ENCODE measurements around the gene YLPM1.
A peak's percentile ranks its signal among the peaks of the same experiment; 100 is the strongest.

YLPM1 gene

DNA sequence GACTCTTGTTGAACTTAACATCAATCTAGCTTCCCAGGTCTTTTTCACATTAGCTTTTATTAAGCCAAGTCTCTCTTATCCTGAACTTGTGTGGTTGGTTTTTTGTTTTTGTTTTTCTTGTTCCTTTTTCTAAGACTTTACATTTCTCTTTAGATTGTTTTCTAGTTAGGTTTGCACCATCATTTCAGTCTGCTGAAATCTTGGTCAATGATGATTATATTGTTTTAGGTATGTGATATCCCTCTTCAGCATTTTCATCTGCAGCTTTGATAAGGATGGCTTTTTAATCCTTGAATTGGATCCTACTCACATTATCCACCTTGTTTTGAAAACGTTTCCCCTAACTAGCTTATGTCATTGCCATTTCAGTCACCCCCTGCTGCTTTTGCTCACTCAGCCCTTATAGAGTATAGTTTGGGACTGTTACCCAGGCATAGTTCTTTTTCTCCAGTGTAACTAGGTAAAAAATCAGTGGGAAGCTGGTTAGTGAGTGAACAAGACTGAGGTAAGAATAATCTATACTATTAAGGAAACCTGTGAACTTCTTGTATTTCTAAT, 22.0 kb downstream of the YLPM1 start:
- no peak for DNase-seq

DNA sequence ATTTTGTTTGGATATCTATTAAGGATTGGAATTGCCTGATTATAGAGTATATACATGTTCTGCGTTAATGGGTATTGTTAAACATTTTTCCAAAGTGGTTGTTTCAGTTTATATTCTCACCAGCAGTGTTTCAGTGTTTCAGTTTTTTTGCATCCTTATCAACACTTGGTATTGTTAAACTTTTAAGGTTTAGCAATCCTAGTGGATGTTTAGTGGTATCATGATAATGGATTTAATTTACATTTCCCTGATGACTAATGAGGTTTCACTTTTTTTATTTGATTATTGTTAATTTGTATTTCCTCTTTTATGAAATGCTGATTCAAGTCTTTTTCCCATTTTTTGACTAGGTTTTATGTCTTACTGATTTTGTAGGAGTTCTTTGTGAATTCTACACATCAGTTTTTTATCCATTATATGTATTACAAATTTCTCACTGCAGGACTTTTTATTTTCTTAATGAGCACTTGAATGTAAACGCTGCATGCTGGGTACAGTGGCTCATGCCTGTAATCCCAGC, 23.7 kb downstream of the YLPM1 start:
- DNase-seq, result no peak

DNA sequence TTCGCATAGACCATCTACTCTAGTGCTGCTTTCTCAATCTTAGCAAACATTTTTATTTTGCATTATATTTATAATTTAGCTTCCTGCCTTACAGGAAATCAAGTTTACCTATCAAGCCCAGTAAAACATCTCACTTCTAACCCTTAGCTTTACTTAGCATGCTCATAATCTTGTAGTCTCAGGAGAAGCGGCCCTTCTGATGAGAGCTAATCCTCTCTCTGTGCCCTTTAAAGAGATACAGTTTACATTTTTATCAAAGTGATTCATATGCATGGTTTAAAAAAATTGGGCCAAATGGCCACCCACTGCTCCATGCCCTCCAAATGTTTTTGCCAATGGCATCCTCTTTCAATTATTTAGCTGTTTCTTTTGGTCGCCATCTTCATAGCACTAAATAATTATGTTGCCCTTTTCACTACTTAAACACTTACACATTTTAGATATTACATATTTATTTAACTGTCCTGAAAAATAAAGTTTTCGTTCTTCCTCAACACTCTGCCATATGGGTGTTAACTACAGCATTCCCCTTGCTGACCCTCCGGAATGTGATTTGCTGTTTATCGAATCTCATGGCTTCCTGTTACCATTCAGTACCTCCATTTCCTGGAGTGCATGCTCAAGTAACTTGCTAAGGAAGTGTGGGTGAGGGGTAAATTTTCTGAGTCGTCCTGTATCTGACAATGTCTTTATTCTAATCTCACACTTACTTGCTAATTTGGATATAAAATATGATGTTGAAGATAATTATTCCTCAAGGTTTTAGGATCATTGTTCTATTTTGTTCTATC, 29.3 kb downstream of the YLPM1 start:
- DNase-seq, result no peak

DNA sequence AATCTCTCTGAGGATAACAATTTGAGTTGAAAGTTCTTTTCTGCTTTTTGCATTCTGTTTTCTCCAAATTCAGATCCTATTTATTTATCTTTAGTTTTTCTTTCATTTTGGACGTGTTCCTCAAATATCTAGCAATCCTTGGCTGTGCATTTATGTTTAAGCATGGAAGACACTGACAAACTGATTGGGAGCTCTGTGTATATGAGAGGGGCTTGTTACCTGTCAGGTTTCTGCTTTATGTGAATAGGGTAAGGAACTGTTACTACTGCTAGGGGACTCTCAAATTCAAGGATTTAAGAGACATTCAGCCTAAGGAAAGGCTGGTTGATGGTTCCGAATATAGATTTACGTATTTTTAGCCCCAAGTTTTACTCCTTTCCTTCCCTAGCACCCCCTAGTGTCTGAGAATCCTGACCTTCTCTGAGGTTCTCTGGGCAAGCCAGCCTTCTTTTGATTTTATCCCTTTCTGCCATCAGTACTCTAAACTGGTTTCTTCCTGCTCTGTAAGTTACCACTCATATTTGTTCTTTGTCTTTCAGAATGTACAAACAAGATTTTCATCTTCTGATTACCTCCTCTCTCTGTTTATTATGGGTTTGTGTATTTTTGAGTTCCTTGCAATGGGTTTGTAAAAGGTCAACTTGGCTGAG, 30.5 kb downstream of the YLPM1 start:
- DNase-seq, result no peak

DNA sequence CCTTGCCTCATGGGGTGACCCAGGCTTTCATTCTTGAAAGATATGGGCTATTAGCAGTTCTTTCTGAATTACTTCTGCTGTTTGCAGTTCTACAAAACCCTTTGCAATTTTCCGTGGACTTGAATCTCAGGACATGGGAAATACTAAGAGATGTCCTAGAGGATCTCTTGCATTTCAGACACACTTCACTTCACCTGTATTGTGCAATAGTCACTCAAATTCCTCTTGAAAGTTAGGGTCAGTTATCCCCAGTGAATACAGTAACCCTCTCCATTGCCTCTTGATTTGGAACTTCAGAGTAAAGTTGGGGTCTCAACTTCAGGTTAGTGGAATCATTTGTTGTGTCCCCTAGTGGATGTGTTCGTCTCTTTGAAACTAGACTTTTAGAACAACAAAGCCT, 31.8 kb downstream of the YLPM1 start:
- no peak for DNase-seq

DNA sequence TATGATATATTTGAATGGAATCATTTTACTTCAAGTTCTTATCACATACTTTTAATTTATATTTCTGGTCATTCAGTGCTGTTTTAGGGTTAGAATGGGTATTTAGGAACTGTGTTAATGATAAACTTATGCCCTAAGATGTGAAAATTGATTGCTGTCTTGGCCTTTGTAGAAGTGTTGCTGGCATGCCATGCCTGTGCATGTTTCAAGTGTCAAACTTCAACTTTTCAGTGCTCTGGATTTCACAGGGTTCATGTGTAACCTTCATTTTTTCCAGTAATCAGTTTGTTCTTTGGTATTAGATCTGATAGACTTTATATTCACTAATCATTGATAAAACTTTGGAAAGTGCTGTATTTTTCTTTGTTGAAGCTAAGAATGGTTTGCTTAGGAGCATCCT, 36.6 kb downstream of the YLPM1 start:
- no peak for DNase-seq

DNA sequence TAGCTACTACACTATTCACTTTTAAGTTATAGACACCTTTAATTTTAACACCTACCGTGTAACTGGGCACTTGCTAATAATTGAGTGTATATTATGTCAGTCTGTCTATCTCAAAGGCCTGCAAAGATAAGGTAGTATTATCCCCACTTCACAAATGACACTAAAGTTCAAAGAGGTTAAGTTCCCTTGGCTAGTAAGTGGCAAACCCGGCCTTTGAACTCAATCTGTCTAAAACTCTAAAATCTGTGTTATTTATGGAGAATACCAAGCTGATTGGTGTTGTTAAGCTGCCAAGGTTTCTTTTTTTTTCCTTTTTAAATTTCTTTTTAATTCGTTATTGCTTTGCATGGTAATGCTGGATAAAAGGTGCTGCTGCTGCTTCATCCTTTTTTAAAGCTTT, 37.7 kb downstream of the YLPM1 start:
- no peak for DNase-seq

DNA sequence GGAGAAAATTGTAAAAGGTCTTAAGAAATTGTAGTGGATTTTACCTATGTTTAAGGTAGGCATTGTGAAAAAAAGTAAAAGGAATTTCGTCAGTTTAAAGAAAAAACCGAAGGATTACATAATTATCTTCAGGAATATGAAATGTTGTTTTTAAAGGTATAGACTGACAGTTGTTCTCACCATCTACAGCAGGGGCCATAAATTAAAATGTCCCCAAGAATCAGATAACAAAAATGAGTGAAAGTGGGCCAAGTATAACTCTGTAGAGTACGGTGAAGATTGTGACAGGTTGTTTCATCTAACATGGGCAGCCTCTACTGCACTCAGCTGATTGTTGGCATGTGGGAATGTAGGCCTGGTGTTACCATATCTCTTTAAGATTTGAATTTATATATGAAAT, 38.3 kb downstream of the YLPM1 start:
- no peak for DNase-seq

DNA sequence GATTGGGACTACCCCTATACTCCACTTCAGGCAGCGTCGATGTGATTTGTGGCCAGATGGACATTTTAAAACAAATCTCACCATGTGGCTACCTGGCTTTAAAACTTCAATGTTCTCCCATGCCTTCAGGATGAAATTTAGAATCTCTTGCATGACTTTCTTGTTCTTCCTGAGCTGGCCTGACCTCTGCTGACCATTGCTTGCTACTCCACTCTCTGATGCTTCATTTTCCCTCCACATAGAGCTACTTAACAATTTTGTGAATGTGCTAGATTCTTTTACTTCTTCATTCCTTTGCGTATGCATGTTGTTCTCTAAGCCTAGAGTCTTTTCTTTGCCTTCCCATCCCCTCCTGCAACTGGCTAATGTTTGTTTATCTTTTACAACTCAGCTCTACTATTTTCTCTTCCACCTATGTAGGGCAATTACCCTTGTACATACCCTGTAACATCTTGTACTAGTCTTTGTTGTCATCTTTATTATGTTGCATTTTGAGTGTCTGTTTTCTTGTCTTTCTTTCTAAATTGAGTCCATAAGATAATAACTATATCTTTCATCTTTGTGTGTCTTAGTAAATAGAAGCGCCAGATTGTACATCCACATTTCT, 41.2 kb downstream of the YLPM1 start:
- peak in 3 of 56 donors; percentile 4 to 11 (median 4) for DNase-seq

DNA sequence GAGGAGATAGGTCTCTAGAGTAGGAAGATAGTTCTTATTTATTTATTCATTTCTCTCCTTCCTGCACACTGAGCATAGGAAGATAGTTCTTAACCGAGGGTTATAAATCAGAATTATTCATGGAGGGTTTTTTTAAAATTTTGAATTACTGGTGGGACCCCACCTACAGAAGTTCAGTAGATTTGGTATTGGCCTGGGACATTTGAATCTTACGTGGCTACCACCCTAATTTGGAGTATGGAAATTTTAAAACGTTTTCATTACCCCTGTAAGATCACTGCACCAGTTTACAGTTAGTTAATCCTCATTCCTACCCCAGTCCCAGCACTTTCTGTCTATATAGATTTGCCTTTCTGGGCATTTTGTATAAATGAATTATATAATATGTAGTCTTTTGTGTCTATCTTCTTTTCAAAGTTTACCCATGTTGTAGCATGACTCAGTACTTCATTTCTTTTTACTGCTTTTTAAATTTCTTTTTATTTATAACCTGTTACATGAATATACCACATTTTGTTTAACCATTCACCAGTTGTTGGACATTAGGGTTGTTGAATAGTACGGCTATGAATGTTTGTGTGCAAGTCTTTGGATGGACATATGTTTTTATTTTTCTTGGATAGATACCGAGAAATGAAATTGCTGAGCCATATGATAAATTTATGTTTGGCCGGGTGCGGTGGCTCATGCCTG, 44.9 kb downstream of the YLPM1 start:
- no peak for DNase-seq

DNA sequence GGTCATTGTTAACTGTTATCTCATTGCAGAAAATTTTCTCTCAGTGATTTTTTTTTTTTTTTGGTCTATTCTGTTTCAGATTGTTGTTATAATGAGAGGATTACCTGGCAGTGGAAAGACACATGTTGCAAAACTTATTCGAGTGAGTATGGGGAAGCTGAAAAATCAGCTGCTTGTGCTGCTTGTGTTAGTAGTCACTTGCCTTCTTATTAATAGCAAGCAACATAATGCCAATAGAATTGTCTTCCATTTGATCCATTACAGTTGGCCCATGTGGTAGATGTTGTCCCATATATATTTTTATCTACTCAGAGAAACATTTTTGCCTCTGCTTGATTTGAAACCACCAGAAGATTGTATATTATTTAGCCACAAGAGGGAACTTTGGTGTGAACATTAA, 53.0 kb downstream of the YLPM1 start:
- no peak for DNase-seq

DNA sequence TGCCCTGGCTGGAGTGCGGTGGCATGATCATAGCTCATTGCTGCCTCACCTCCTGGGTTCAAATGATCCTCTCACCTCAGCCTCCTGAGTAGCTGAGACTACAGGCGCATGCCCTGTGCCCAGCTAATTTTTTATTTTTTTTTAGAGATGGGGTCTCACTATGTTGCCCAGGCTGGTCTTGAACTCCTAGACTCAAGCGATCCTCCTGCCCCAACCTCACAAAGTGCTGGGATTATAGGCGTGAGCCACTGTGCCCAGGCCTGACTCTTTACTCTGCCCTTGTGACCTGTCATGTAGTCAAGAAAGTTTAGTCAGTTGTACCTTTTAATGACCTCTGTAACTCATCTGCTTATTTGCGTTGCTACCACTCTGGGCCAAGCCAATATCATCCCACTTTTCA, 57.2 kb downstream of the YLPM1 start:
- DNase-seq, result no peak

DNA sequence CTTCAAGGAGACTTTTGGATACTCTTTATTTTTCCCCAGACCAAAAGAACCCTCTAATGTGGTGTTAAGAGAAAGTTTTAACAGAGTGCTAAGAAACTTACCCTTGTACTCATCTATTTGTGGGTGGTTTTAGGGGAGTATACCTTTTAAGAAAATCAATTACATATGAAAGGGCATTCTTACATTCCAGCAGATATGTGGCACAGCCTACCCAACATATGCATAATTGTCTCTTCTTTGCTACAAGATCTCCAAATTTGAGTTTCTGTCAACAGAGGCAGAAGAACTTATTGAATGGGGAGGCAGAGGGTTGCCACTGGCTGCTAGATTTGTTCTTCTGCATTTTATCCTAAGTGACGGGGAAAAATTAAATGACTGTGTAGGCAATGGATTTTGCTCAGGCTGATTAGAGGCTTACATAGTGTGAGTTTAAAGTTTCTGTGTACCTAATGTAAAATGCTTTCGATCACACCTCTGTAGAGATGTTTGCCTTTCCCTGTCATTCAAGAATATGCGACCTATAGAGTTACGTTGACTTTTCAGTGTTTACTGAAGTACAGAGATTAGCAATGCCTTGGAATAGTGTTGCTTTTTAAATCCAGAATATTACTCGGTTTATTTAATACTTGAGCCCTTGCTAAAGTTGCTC, 58.3 kb downstream of the YLPM1 start:
- no peak for DNase-seq

DNA sequence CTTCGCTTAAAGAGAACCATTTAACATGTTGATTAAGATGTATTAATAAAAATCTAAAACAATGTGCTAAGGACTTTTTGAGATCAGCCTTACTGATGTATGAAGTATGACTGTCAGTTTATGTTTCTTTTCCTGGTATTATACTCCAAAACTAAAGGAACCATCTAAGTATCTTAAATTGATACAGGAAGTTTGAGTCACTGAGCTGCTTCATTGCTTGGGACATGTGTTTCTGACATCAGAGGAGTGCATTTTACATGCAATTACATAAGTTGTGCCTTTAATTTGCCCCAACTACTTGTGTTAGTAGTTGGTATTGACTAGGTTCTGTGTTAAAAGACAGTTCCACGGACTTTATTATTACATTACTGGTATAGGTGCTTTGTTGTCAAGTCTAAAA, 61.9 kb downstream of the YLPM1 start:
- DNase-seq, result no peak

DNA sequence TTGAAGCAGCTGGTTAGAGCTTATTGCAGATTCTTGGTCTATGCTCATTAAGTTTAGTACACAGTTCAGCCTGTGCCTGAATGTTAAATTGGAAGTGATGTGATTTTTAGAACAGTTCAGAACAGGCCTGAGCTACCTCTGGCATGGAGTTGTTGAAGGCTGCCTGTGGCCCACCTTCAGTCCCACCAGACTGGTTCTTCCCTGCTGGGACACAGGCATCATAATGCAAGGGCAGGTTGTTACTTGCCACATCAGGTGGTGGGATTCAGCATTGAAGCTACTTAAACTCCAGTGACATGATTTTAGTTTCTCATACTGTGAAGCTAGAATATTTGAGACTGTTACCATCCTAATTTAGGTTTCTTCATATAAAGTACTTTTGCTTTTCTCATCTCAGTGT, 63.5 kb downstream of the YLPM1 start:
- DNase-seq, result no peak

DNA sequence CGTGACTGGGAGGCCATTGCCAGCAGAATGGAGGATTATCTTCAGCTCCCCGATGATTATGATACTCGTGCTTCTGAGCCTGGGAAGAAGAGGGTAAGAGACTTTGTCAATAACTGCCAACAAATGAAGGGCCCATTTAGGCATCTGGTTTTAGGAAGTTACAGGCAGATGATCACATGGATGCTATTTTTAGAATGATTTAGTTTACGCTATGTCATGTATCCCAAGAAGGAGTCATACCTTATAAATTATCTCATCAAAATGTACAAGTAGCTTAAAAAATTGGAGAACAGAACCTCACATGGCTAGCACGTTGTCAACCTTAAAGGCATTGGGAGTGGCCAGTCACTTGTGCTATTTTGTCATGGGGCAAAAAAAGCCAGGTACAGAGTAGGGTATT, 66.1 kb downstream of the YLPM1 start:
- no peak for DNase-seq

DNA sequence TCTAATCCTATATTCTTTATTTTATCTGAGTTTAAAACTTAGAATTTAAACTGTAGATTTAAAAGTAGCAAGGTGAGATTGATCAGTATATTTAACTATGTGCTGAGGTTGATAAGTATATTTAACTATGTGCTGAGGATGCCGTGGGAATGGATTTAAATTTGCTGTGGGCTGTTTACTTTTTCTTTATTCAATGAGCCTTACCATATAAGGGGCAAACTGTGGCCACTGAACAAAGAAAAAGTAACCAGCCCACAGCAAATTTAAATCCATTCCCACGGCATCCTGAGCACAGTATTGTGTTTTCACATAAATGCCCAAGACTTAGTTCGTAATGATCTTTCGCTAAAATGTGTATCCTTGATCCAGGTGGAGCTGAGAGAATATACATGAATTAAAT, 69.7 kb downstream of the YLPM1 start:
- no peak for DNase-seq

DNA sequence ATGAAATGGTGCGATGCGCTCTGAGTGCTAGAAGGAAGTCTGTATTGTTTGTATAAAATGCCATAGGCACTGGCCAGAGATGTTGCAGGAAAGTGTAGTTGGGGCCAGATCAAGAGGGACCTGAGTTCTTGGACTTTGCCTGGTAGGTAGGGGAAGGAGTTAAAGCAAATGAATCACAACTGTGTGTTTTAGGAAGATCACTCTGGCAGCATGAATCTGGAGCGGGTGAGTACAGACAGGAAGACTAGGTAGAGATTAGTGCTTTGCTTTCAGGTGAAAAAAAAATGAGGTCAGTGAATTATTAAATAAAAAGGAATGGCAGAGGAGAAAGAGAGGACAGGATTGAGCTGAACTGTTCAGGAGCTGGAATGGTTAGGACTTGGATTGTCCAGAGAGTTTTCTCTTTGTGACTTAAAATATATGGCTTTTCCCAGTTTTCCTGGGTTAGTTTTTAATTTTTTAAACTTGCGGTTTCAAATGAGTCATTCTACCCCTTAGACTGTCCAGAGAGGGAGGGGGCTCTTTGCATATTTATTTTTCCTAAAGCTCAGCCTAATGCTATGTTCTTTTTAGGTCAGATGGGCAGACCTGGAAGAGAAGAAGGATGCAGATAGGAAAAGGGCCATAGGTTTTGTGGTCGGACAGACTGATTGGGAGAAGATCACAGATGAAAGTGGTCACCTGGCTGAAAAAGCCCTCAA, 71.7 kb downstream of the YLPM1 start:
- no peak for DNase-seq

DNA sequence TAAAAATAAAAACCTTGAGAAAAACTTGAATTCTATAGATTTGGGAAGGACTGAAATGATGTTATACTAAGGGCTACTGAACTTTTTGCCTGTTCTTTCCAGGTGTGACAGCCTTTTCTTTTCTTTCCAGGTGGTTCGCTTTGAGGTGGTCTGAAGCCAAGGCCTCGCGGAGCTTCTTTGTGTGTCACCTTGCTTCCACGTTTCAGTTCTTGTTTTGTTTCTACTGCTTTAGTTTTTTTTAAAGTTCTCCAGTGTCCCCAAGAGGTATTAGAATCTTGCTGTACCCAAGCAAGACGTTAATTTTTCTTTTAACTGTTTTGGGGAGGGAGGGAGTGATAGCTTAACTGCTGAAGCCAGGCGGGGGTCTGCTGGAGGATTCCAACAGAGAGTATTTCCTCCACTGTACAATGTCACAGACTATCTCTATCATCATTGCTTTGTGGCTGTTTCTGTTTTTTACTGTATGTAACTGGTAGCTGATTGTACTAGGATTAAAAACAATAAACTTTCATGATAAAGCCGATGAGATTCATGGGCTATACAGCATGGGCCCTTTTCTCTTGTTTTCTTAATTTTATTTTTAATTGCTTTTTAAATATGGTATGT, 72.6 kb downstream of the YLPM1 start:
- DNase-seq, result no peak

All from nucleus accumbens (tissue), 56 donors.